ENCODE results near the gene SRRM1. TPM values are rescaled to one million over a fixed set of nuclear protein-coding genes. Genes with fewer than 3 reads are reported as not detected.
A peak's percentile ranks its signal among the peaks of the same experiment; 100 is the strongest.
"Not testable (repeated sequence)": the region's sequence is repeated elsewhere in the genome, so short reads cannot be mapped to it uniquely, and the experiment has no call there.

SRRM1 gene
- total RNA-seq, 2 experiments from 2014 or later, result 189 to 207 TPM

DNA sequence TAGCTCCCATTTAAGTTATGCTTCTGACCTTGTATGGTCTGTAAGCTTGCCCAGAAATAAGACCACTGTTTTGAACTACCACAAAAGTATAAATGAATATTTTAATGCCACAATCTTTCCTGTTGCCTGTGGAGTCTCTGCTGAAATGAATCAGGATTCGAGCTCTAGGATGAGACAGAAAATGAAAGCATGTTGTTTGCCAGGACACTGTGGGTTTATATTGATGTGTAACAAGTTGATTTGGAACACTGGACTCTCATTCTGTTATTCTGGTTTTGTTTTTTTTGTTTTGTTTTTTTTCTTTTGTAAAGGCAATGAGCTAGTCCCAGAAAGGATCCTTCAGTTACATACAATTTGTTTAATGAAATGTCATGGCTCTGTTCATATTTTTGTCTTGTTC, 29.6 kb downstream of the SRRM1 start:
- H3K36me3 Mint-ChIP-seq (ENCODE audit: low read depth), result peaks cover 62% of the 10 kb centered on the region
- peak overlapping the region; percentile 26 for H3K27ac Mint-ChIP-seq
- not testable (repeated sequence) for H3K4me1 Mint-ChIP-seq (ENCODE audit: low read depth); H3K9me3 Mint-ChIP-seq (ENCODE audit: insufficient read depth); ATAC-seq; H3K4me3 Mint-ChIP-seq; H3K27me3 Mint-ChIP-seq (ENCODE audit: low read depth); DNase-seq
- ChIA-PET POLR2A (interaction anchor here (0.9 kb wide), 1 partner anchor 21 kb away, joined by 3 read pairs; no protein-coding TSS in a partner anchor), CTCF (interaction anchor here (0.7 to 1.3 kb wide), 3 partner anchors 16 to 158 kb away, joined by 3 to 7 read pairs (median 4); no protein-coding TSS in a partner anchor)

DNA sequence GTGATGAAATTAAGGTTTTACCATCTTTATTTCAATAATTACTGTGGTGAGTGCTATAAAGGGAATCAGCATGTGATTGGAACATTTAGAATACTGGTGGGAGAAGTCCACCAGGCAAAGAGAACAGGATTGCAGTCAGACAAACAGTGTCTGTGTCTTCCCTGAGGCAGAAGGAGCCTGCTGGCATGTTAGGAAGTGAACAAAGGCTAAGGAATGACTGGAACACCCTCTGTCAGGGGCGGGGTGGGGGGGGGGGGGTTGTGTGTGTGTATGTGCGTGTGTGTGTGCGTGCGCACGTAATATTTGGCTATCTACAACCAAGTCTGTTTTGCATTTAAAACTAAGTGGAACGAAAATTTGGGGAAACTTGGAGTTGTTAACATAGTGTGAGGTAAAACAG, 30.2 kb downstream of the SRRM1 start:
- H3K4me1 Mint-ChIP-seq (ENCODE audit: low read depth), result peaks cover 7% of the 10 kb centered on the region
- H3K4me3 Mint-ChIP-seq, result no peak overlapping the region
- DNase-seq (no peak), ATAC-seq (no peak)
- no peaks in the 10 kb centered on the region for H3K27me3 Mint-ChIP-seq (ENCODE audit: low read depth)
- CTCF ChIA-PET, result interaction anchor here (1.2 to 1.3 kb wide), 2 partner anchors 15 to 157 kb away, joined by 5 to 7 read pairs; no protein-coding TSS in a partner anchor
- peaks cover 61% of the 10 kb centered on the region for H3K36me3 Mint-ChIP-seq (ENCODE audit: low read depth)
- H3K9me3 Mint-ChIP-seq (ENCODE audit: insufficient read depth), result no peaks in the 10 kb centered on the region
- H3K27ac Mint-ChIP-seq, result peak overlapping the region; percentile 6
- POLR2A ChIA-PET, result interaction anchor here (0.9 kb wide), 1 partner anchor 21 kb away, joined by 3 read pairs; no protein-coding TSS in a partner anchor

DNA sequence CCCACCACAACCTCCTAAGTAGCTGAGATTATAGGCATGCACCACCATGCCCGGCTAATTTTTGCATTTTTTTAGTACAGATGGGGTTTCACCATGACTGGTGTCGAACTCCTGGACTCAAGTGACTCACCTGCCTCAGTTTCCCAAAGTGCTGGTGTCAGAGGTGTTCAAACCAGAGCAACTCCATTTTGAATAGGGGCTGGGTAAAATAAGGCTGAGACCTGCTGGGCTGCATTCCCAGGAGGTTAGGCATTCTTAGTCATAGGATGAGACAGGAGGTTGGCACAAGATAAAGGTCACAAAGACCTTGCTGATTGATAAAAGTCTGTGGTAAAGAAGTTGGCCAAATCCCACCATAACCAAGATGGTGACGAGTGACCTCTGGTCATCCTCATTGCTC, 35.3 kb downstream of the SRRM1 start:
- H3K4me1 Mint-ChIP-seq (ENCODE audit: low read depth); H3K9me3 Mint-ChIP-seq (ENCODE audit: insufficient read depth); POLR2A ChIA-PET; H3K27ac Mint-ChIP-seq; CTCF ChIA-PET; H3K27me3 Mint-ChIP-seq (ENCODE audit: low read depth); DNase-seq; H3K4me3 Mint-ChIP-seq; ATAC-seq: not testable (repeated sequence)
- peaks cover 21% of the 10 kb centered on the region for H3K36me3 Mint-ChIP-seq (ENCODE audit: low read depth)

DNA sequence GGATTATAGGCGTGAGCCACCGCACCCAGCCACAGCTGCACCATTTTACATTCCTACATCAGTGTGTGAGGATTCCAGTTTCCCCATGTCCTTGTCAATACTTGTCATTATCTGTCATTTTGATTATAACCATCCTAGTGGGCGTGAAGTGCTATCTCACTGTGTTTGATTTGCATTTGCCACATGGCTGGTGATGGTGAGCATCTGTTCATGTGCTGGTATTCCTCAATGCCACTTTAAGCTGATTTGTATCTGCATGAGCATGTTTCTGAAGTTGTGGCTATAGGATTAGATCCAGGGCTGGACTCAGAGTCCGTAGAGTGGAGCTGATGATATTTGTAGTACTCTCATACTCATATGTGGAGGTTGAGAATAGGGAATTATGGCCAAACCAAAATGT, 36.6 kb downstream of the SRRM1 start:
- CTCF ChIA-PET, result interaction anchor here (0.8 to 0.9 kb wide), 2 partner anchors 9 to 155 kb away, joined by 3 to 4 read pairs; no protein-coding TSS in a partner anchor
- POLR2A ChIA-PET, result interaction anchor here (0.6 kb wide), 1 partner anchor 23 kb away, joined by 3 read pairs; no protein-coding TSS in a partner anchor
- H3K4me3 Mint-ChIP-seq, result no peak overlapping the region
- no peak for DNase-seq
- ATAC-seq, result no peak
- no peaks in the 10 kb centered on the region for H3K4me1 Mint-ChIP-seq (ENCODE audit: low read depth)
- no peaks in the 10 kb centered on the region for H3K9me3 Mint-ChIP-seq (ENCODE audit: insufficient read depth)
- H3K36me3 Mint-ChIP-seq (ENCODE audit: low read depth), result peaks cover 15% of the 10 kb centered on the region
- H3K27me3 Mint-ChIP-seq (ENCODE audit: low read depth), result no peaks in the 10 kb centered on the region
- no peak overlapping the region for H3K27ac Mint-ChIP-seq

DNA sequence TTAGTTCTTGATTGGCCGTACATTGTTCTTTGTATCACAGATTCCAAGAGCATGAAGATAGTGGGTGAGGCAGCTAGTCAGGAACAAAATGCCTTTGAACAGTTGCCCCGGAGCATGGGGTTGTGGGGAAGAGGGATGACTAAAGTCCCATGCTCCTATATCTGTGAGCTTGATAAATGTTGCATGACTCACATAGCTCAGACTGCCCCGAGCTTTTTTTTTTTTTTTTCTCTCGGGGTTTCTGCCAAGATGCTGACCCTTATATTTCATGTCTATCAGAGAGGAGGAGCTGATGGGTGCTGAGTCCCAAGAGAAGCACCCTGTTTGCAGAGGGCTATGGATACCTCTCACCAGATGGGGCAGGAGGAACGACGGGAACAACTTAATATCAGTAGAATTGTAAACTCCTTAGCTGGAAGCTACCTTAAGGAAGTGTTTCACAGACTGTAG, 40.6 kb downstream of the SRRM1 start:
- Mint-ChIP-seq H3K4me3 (no peak overlapping the region), H3K27ac (no peak overlapping the region), H3K4me1 (ENCODE audit: low read depth) (no peaks in the 10 kb centered on the region), H3K9me3 (ENCODE audit: insufficient read depth) (no peaks in the 10 kb centered on the region), H3K36me3 (ENCODE audit: low read depth) (peaks cover 1% of the 10 kb centered on the region), H3K27me3 (ENCODE audit: low read depth) (no peaks in the 10 kb centered on the region)
- CTCF ChIA-PET, result interaction anchor here (1.0 to 3.0 kb wide), 4 partner anchors 133 to 163 kb away, joined by 3 to 19 read pairs (median 7); no protein-coding TSS in a partner anchor
- POLR2A ChIA-PET, result no interaction called here
- ATAC-seq (no peak), DNase-seq (no peak)

DNA sequence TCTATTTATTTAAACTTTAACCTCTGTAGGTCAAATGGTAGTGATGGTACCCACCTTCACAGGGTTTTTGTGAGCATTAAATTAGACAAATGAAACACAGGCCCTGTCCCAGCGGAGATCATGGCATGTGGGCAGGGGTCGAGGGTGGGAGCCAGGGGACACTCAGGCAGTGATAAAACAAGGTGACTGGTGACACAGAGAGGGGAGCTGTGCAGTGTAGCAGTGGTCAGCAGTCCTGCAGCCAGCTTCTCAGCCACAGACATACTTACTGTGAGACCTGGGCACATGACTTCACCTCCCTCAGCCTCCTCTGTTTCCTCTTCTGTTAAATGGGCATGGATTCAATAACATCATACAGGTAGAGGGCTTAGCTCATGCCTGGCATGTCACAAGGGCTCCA, 44.9 kb downstream of the SRRM1 start:
- no peak for ATAC-seq
- POLR2A ChIA-PET, result no interaction called here
- Mint-ChIP-seq H3K36me3 (ENCODE audit: low read depth) (no peaks in the 10 kb centered on the region), H3K9me3 (ENCODE audit: insufficient read depth) (no peaks in the 10 kb centered on the region), H3K4me3 (no peak overlapping the region), H3K4me1 (ENCODE audit: low read depth) (no peaks in the 10 kb centered on the region), H3K27ac (no peak overlapping the region), H3K27me3 (ENCODE audit: low read depth) (no peaks in the 10 kb centered on the region)
- CTCF ChIA-PET, result interaction anchor here (0.6 to 7.8 kb wide), 38 partner anchors 8 to 528 kb away, joined by 3 to 240 read pairs (median 4); partner anchors contain the start of gene CLIC4
- DNase-seq, result no peak

DNA sequence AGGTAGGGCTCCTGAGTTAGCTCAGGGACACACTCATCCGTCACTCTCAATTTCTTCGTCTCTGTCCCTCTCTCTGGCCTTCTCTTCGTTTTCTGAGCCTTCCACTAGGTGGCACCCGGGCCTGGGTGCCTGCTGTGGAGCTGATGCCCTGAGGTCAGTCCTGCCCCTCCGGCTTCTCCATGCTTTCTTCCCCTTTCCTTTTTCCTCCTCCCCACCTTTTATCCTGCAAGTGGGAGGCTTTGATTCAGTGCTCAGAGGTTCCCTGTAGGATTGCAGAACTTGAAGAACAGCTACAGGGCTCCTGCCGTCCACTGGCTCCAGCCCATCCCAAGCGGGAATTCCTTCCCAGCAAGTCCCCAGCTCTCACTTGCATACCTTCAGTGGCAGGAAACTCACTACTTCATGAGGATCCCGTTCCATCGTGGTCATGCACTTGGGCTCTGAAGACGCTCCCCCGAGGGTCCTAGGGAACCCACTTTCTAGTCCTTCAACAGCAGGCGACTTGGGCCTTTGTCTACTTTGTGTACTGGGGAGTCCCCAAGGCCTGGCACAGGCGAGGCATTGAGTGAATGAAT, 45.6 kb downstream of the SRRM1 start:
- DNase-seq (peak; percentile 67), ATAC-seq (peak; percentile 77)
- H3K4me1 Mint-ChIP-seq (ENCODE audit: low read depth), result no peaks in the 10 kb centered on the region
- H3K27me3 Mint-ChIP-seq (ENCODE audit: low read depth), result no peaks in the 10 kb centered on the region
- no peak overlapping the region for H3K27ac Mint-ChIP-seq
- H3K36me3 Mint-ChIP-seq (ENCODE audit: low read depth), result no peaks in the 10 kb centered on the region
- POLR2A ChIA-PET, result interaction anchor here (0.6 to 0.7 kb wide), 2 partner anchors 196 to 565 kb away, joined by 3 to 4 read pairs; no protein-coding TSS in a partner anchor
- no peak overlapping the region for H3K4me3 Mint-ChIP-seq
- CTCF ChIA-PET, result interaction anchor here (0.6 to 7.8 kb wide), 41 partner anchors 9 to 527 kb away, joined by 3 to 240 read pairs (median 4); partner anchors contain the start of gene CLIC4
- H3K9me3 Mint-ChIP-seq (ENCODE audit: insufficient read depth), result no peaks in the 10 kb centered on the region

DNA sequence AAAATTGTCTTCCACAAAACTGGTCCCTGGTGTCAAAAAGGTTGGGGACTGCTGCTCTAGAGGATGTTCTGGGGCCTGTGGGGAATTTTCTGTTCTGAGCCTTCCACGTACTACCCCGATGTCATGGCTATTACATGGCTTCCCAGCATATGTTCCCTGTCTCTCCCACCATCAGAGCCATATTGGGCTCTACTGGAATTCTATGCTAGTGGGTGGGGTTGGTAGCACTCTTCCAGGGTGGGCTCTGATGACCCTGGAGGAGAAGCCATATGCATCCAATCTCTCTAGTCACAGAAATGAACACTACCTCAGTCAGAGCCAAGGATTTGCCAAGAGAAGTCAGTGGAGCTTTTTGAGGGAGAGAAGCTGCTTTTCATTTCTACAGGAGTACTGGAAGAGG, 47.9 kb downstream of the SRRM1 start:
- ATAC-seq, result no peak
- Mint-ChIP-seq H3K36me3 (ENCODE audit: low read depth) (no peaks in the 10 kb centered on the region), H3K27me3 (ENCODE audit: low read depth) (peaks cover 6% of the 10 kb centered on the region), H3K27ac (no peak overlapping the region), H3K4me1 (ENCODE audit: low read depth) (peaks cover 7% of the 10 kb centered on the region), H3K4me3 (no peak overlapping the region), H3K9me3 (ENCODE audit: insufficient read depth) (no peaks in the 10 kb centered on the region)
- no peak for DNase-seq
- CTCF ChIA-PET, result interaction anchor here (5.4 to 7.8 kb wide), 2 partner anchors 136 to 145 kb away, joined by 133 to 240 read pairs; no protein-coding TSS in a partner anchor
- POLR2A ChIA-PET, result no interaction called here

DNA sequence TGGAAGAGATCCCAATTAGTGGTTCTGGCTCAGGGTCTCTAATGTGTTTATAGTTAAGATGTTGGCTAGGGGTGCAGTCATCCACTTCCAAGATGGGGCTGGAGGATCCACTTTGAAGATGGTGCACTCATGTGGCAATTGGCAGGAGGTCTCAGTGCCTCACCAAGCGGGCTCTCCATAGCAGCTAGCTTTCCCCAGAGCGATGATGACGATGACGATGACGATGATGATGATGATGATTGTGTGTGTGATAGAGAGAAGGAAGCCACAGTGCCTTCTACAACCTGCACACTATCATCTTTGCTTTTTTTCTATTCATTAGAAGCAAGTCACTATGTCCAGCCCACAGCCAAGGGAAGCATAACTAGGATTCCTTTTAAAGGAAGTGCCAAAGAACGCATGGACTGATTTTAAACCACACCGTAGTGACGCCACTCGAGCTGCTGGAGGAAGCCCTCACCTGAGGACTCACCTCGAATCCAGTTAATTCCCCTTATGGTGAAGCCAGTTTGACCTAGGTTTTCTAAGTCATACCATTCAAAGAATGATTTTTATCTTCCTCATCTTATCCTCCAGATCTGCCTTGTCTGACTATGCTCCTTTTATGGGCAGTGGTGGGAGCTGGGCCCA, 49.4 kb downstream of the SRRM1 start:
- Mint-ChIP-seq H3K4me3 (no peak overlapping the region), H3K27me3 (ENCODE audit: low read depth) (peaks cover 12% of the 10 kb centered on the region), H3K4me1 (ENCODE audit: low read depth) (peaks cover 12% of the 10 kb centered on the region), H3K36me3 (ENCODE audit: low read depth) (no peaks in the 10 kb centered on the region), H3K9me3 (ENCODE audit: insufficient read depth) (no peaks in the 10 kb centered on the region), H3K27ac (no peak overlapping the region)
- ChIA-PET CTCF (interaction anchor here (5.4 to 7.8 kb wide), 2 partner anchors 135 to 144 kb away, joined by 133 to 240 read pairs; no protein-coding TSS in a partner anchor), POLR2A (no interaction called here)
- no peak for ATAC-seq
- DNase-seq, result no peak

DNA sequence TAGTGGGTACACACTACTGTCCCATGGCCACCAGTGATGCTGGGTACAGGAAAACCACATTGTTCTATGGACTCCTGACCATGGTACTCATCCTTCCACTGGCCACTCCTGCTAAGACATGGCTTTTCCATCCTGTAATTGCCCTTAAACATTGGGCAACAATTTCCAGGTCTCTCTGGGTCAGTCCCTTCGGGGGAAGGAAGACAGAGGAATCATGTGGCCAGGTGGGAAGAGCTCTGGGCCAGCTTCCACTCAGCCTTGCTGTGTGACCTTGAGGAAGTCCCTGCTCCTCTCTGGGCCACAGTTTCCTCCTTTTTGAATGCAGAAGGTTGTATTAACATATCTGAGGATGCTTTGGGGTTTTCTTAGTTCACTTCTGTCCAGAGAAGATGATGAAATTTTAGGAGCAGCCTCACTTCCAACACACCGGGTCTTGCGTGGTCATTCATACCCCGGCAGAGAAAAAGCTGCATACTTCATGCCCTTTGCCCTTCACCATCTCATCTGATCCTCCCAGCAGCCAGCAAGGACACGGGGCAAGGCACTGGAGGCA, 50.8 kb downstream of the SRRM1 start:
- Mint-ChIP-seq H3K4me1 (ENCODE audit: low read depth) (peaks cover 12% of the 10 kb centered on the region), H3K27ac (no peak overlapping the region), H3K36me3 (ENCODE audit: low read depth) (no peaks in the 10 kb centered on the region), H3K9me3 (ENCODE audit: insufficient read depth) (no peaks in the 10 kb centered on the region), H3K27me3 (ENCODE audit: low read depth) (peaks cover 15% of the 10 kb centered on the region), H3K4me3 (no peak overlapping the region)
- ATAC-seq (no peak), DNase-seq (no peak)
- ChIA-PET CTCF (interaction anchor here (1.7 to 3.1 kb wide), 2 partner anchors 136 to 141 kb away, joined by 4 to 13 read pairs; no protein-coding TSS in a partner anchor), POLR2A (interaction anchor here (1.1 kb wide), 1 partner anchor 21 kb away, joined by 3 read pairs; no protein-coding TSS in a partner anchor)

DNA sequence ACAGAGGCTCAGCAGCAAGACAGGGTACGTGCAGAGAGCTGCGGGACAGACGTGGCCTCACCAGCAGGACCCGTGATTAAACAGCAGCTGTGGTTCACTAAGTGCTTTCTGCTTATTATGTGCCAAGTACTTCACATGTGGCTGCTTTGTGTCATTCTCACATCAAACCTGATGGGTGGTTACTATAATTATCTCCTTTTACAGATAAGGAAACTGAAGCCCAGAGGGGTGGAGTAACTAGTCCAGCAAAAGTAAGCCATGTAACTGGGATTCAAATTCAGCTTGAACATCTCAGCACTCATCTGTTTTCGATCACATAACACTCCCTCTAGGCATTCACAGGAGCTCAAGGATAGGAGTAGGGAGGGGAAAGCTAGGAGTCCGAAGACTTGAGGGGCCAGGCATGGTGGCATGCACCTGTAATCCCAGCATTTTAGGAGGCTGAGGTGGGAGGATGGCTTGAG, 51.3 kb downstream of the SRRM1 start:
- Mint-ChIP-seq H3K27me3 (ENCODE audit: low read depth) (peaks cover 18% of the 10 kb centered on the region), H3K36me3 (ENCODE audit: low read depth) (no peaks in the 10 kb centered on the region), H3K4me3 (no peak overlapping the region), H3K4me1 (ENCODE audit: low read depth) (peaks cover 12% of the 10 kb centered on the region), H3K27ac (no peak overlapping the region), H3K9me3 (ENCODE audit: insufficient read depth) (no peaks in the 10 kb centered on the region)
- ChIA-PET POLR2A (interaction anchor here (1.1 kb wide), 1 partner anchor 21 kb away, joined by 3 read pairs; no protein-coding TSS in a partner anchor), CTCF (interaction anchor here (1.7 to 3.1 kb wide), 2 partner anchors 136 to 141 kb away, joined by 4 to 13 read pairs; no protein-coding TSS in a partner anchor)
- DNase-seq (no peak), ATAC-seq (no peak)
